Measurements from ENCODE around the gene IAPP. TPM values are rescaled to one million over a fixed set of nuclear protein-coding genes. Genes with fewer than 3 reads are reported as not detected.
"Not testable (repeated sequence)": the region's sequence is repeated elsewhere in the genome, so short reads cannot be mapped to it uniquely, and the experiment has no call there.

IAPP gene
- polyA plus RNA-seq, 1 donor (not counting 4 experiments of a cell fraction or from before 2014, with no cell fraction given) = not detected

- Histone ChIP-seq H3K79me2 (ENCODE audit: control insufficient read depth, insufficient read depth, low read length) (no peaks in the 10 kb centered on the region), H3K9me3 (ENCODE audit: control insufficient read depth, low read depth, low read length) (no peaks in the 10 kb centered on the region), H3K9me1 (ENCODE audit: control insufficient read depth, extremely low read depth, insufficient read depth, low read length) (no peaks in the 10 kb centered on the region), H3K4me1 (ENCODE audit: control insufficient read depth, extremely low read depth, insufficient read depth, low read length) (no peaks in the 10 kb centered on the region), H3K4me2 (ENCODE audit: control insufficient read depth, extremely low read depth, insufficient read depth, low read depth, low read length) (no peak overlapping the region), H3K27me3 (ENCODE audit: control insufficient read depth, extremely low read depth, insufficient read depth, low read length) (no peaks in the 10 kb centered on the region), H2AFZ (ENCODE audit: control insufficient read depth, low read length) (no peak overlapping the region), H4K20me1 (ENCODE audit: control insufficient read depth, extremely low read depth, insufficient read depth, low read length) (no peaks in the 10 kb centered on the region), H3K4me3 (ENCODE audit: control insufficient read depth in 2 of 3, extremely low read depth in 1 of 3, insufficient read depth in 2 of 3, low read depth in 1 of 3, low read length in 3 of 3) (no peak overlapping the region), H3K27ac (ENCODE audit: control insufficient read depth, insufficient read depth, low read length) (no peak overlapping the region), H3K36me3 (ENCODE audit: control insufficient read depth in 2 of 2, extremely low read depth in 1 of 2, insufficient read depth in 2 of 2, low read length in 2 of 2) (no peaks in the 10 kb centered on the region), H3K9ac (ENCODE audit: control insufficient read depth, extremely low read depth, insufficient read depth, low read length) (no peak overlapping the region)
- no peak for DNase-seq (ENCODE audit: low read depth, low spot score)
- no peak for TF ChIP-seq EZH2 (IDR thresholded peaks at IDR 0.05; ENCODE audit: low read length)
- TF ChIP-seq, protein P1, sequence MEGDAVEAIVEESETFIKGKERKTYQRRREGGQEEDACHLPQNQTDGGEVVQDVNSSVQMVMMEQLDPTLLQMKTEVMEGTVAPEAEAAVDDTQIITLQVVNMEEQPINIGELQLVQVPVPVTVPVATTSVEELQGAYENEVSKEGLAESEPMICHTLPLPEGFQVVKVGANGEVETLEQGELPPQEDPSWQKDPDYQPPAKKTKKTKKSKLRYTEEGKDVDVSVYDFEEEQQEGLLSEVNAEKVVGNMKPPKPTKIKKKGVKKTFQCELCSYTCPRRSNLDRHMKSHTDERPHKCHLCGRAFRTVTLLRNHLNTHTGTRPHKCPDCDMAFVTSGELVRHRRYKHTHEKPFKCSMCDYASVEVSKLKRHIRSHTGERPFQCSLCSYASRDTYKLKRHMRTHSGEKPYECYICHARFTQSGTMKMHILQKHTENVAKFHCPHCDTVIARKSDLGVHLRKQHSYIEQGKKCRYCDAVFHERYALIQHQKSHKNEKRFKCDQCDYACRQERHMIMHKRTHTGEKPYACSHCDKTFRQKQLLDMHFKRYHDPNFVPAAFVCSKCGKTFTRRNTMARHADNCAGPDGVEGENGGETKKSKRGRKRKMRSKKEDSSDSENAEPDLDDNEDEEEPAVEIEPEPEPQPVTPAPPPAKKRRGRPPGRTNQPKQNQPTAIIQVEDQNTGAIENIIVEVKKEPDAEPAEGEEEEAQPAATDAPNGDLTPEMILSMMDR (optimal IDR thresholded peaks at IDR 0.05 in 1 of 3, IDR thresholded peaks at IDR 0.05 in 1 of 3, conservative IDR thresholded peaks at IDR 0.05 in 1 of 3; ENCODE audit: extremely low read depth in 1 of 3, insufficient read depth in 2 of 3, low read length in 3 of 3) = no peak
- no peak for FAIRE-seq
- dilution Hi-C loops (cut with MboI; ENCODE audit: extremely low pct_ligation_motif_present, low sequenced_read_pairs) = no loop called here
Measured at GRCh38 chr12:21387174-21387573, 14.5 kb downstream of the IAPP start.

DNA sequence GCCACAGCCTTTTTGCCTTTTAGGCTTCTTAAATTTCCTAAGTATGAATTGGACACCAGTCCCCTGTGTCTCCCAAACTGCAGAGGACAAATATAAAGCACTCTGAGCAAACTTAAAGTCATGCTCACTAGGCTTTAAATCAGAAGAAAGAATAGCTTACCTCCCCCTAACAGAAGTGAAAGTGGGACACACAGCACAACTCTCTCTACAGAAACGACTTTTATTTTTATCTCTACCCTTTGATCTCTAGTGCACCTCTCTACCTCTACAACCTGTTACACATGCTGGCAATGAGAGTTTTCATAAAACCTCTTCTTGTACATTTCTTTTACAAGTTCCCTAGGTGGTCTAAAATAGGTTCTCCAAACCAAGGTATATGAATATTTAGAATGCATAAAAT is 19.7 kb downstream of the IAPP start:
- Histone ChIP-seq H3K4me2 (ENCODE audit: control insufficient read depth, extremely low read depth, insufficient read depth, low read depth, low read length) (no peak overlapping the region), H3K27ac (ENCODE audit: control insufficient read depth, insufficient read depth, low read length) (no peak overlapping the region), H2AFZ (ENCODE audit: control insufficient read depth, low read length) (no peak overlapping the region), H3K9me3 (ENCODE audit: control insufficient read depth, low read depth, low read length) (no peaks in the 10 kb centered on the region), H3K4me1 (ENCODE audit: control insufficient read depth, extremely low read depth, insufficient read depth, low read length) (no peaks in the 10 kb centered on the region), H3K4me3 (ENCODE audit: control insufficient read depth in 2 of 3, extremely low read depth in 1 of 3, insufficient read depth in 2 of 3, low read depth in 1 of 3, low read length in 3 of 3) (no peak overlapping the region), H3K79me2 (ENCODE audit: control insufficient read depth, insufficient read depth, low read length) (no peaks in the 10 kb centered on the region), H4K20me1 (ENCODE audit: control insufficient read depth, extremely low read depth, insufficient read depth, low read length) (no peaks in the 10 kb centered on the region), H3K36me3 (ENCODE audit: control insufficient read depth in 2 of 2, extremely low read depth in 1 of 2, insufficient read depth in 2 of 2, low read length in 2 of 2) (no peaks in the 10 kb centered on the region), H3K9ac (ENCODE audit: control insufficient read depth, extremely low read depth, insufficient read depth, low read length) (no peak overlapping the region), H3K27me3 (ENCODE audit: control insufficient read depth, extremely low read depth, insufficient read depth, low read length) (no peaks in the 10 kb centered on the region), H3K9me1 (ENCODE audit: control insufficient read depth, extremely low read depth, insufficient read depth, low read length) (no peaks in the 10 kb centered on the region)
- DNase-seq (ENCODE audit: low read depth, low spot score) (no peak), FAIRE-seq (no peak)
- TF ChIP-seq, protein P1 (optimal IDR thresholded peaks at IDR 0.05 in 1 of 3, IDR thresholded peaks at IDR 0.05 in 1 of 3, conservative IDR thresholded peaks at IDR 0.05 in 1 of 3; ENCODE audit: extremely low read depth in 1 of 3, insufficient read depth in 2 of 3, low read length in 3 of 3) = no peak
- no peak for TF ChIP-seq EZH2 (IDR thresholded peaks at IDR 0.05; ENCODE audit: low read length)
- dilution Hi-C loops (cut with MboI; ENCODE audit: extremely low pct_ligation_motif_present, low sequenced_read_pairs) = no loop called here

GRCh38 chr12:21394828-21395626 is 22.3 kb downstream of the IAPP start:
- H3K9me1 ChIP-seq (ENCODE audit: control insufficient read depth, extremely low read depth, insufficient read depth, low read length); H3K4me3 ChIP-seq (ENCODE audit: control insufficient read depth in 2 of 3, extremely low read depth in 1 of 3, insufficient read depth in 2 of 3, low read depth in 1 of 3, low read length in 3 of 3); H4K20me1 ChIP-seq (ENCODE audit: control insufficient read depth, extremely low read depth, insufficient read depth, low read length); dilution Hi-C loops (cut with MboI; ENCODE audit: extremely low pct_ligation_motif_present, low sequenced_read_pairs); FAIRE-seq; H3K9ac ChIP-seq (ENCODE audit: control insufficient read depth, extremely low read depth, insufficient read depth, low read length); H2AFZ ChIP-seq (ENCODE audit: control insufficient read depth, low read length); DNase-seq (ENCODE audit: low read depth, low spot score); H3K9me3 ChIP-seq (ENCODE audit: control insufficient read depth, low read depth, low read length); H3K27ac ChIP-seq (ENCODE audit: control insufficient read depth, insufficient read depth, low read length); H3K79me2 ChIP-seq (ENCODE audit: control insufficient read depth, insufficient read depth, low read length); H3K36me3 ChIP-seq (ENCODE audit: control insufficient read depth in 2 of 2, extremely low read depth in 1 of 2, insufficient read depth in 2 of 2, low read length in 2 of 2); H3K27me3 ChIP-seq (ENCODE audit: control insufficient read depth, extremely low read depth, insufficient read depth, low read length); H3K4me1 ChIP-seq (ENCODE audit: control insufficient read depth, extremely low read depth, insufficient read depth, low read length); H3K4me2 ChIP-seq (ENCODE audit: control insufficient read depth, extremely low read depth, insufficient read depth, low read depth, low read length): not testable (repeated sequence)

Data from keratinocyte (primary cell).